CD8-positive, alpha-beta memory T cell (primary cell): ENCODE measurements around the gene TPRG1. TPM values are rescaled to one million over a fixed set of nuclear protein-coding genes. Genes with fewer than 3 reads are reported as not detected.

Experiments used
- CTCF ChIA-PET: fragments of 350-600 bp; sonication (Branson Sonifier 250); formaldehyde crosslinking; loops from one replicate; lab custom pipeline; 2021; ENCODE audit warnings: antibody characterized with exemption; lab: Charles Lee
- POLR2A ChIA-PET: fragments of 350-600 bp; sonication (Branson Sonifier 250); formaldehyde crosslinking; loops from one replicate; lab custom pipeline; 2021; ENCODE audit warnings: antibody characterized with exemption; lab: Charles Lee
- DNase-seq, 5 donors: peaks; one replicate each; pipeline versions ENCODE4 v3.0.0 to v3.0.0-alpha.2; 2020 to 2022; ENCODE audit warnings: mixed read lengths in 1 of 5
- H3K27ac ChIP-seq: one replicate; pipeline ENCODE4 v1.7.0; 2013; ENCODE audit warnings: low read depth, mild to moderate bottlenecking, low read length, moderate library complexity
- H3K27me3 ChIP-seq: 2 replicates; pipeline ENCODE4 v1.7.0; 2013; ENCODE audit warnings: low read length, mild to moderate bottlenecking; ENCODE audit not compliant: insufficient read depth, poor library complexity, severe bottlenecking
- H3K36me3 ChIP-seq: 2 replicates; pipeline ENCODE4 v1.7.0; 2013; ENCODE audit warnings: mild to moderate bottlenecking, low read length, moderate library complexity; ENCODE audit not compliant: insufficient read depth
- H3K4me1 ChIP-seq: 2 replicates; pipeline ENCODE4 v1.7.0; 2013; ENCODE audit warnings: mild to moderate bottlenecking, low read length, moderate library complexity; ENCODE audit not compliant: insufficient read depth
- H3K4me3 ChIP-seq: 2 replicates; pipeline ENCODE4 v1.7.0; 2013; ENCODE audit warnings: mild to moderate bottlenecking, low read length
- H3K9me3 ChIP-seq: 2 replicates; pipeline ENCODE4 v1.7.0; 2013; ENCODE audit warnings: mild to moderate bottlenecking, low read length
- H3K27ac Mint-ChIP-seq, 8 donors: one replicate each; pipeline ENCODE4 v1.8.0; 2020 to 2021; ENCODE audit warnings: mixed read lengths in 8 of 8, mild to moderate bottlenecking in 6 of 8, inconsistent platforms in 3 of 8, moderate library complexity in 3 of 8
- H3K27me3 Mint-ChIP-seq, 2 donors: one replicate each; pipeline ENCODE4 v1.8.0; 2020 to 2021; ENCODE audit warnings: mixed read lengths in 2 of 2, mild to moderate bottlenecking in 1 of 2, moderate library complexity in 1 of 2
- H3K36me3 Mint-ChIP-seq, 3 donors: one replicate each; pipeline ENCODE4 v1.8.0; 2020 to 2021; ENCODE audit warnings: mixed read lengths in 3 of 3, inconsistent platforms in 1 of 3, mild to moderate bottlenecking in 1 of 3
- H3K4me1 Mint-ChIP-seq, 3 donors: one replicate each; pipeline ENCODE4 v1.8.0; 2020 to 2021; ENCODE audit warnings: mixed read lengths in 3 of 3, inconsistent platforms in 1 of 3, mild to moderate bottlenecking in 1 of 3
- H3K4me3 Mint-ChIP-seq, 7 donors: one replicate each; pipeline ENCODE4 v1.8.0; 2020 to 2021; ENCODE audit warnings: mixed read lengths in 7 of 7, mild to moderate bottlenecking in 6 of 7, moderate library complexity in 4 of 7, inconsistent platforms in 2 of 7
- H3K9me3 Mint-ChIP-seq, 5 donors: one replicate each; pipeline ENCODE4 v1.8.0; 2020 to 2022; ENCODE audit warnings: mixed read lengths in 5 of 5, mild to moderate bottlenecking in 3 of 5, moderate library complexity in 2 of 5, inconsistent platforms in 1 of 5
- polyA plus RNA-seq: library from polyadenylated mRNA; unstranded; fragments of 300-500 nt; fragmentation: Illumina TruSeq; gene quantifications from one replicate; pipeline ENCODE4 v1.2.3, GENCODE V29; 2021
- total RNA-seq, 2 experiments: library from RNA; stranded (reverse); gene quantifications; one replicate each; pipeline ENCODE4 v1.2.3, GENCODE V29; 2021

TPRG1 gene
- total and polyA plus RNA-seq, 3 experiments from 2014 or later, result 28.6 to 30.5 (median 29.6) TPM

DNA sequence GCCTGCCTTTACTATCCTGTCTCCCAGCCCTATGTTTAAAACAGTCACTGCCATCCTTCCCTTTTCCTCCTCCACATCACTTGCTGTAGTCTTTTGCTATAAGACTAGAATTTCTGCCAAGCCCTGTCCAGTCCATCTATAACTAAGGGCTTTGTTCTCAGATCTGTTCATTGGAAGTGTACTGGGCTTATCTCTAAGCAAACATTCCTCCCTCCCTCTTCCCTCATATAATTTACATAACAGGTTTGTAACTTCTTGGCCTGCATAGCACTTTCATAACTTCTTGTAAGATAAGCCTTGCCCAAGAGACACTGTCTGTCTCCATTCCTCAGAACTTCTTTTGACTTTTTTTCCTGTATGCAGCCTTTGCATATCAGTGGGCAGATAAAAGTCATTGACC is 16.7 kb downstream of the TPRG1 start:
- Histone ChIP-seq H3K4me1 (no peaks in the 10 kb centered on the region), H3K27ac (no peak overlapping the region), H3K4me3 (no peak overlapping the region), H3K9me3 (peaks cover 12% of the 10 kb centered on the region), H3K36me3 (no peaks in the 10 kb centered on the region), H3K27me3 (no peaks in the 10 kb centered on the region)
- ChIA-PET CTCF (no interaction called here), POLR2A (no interaction called here)
- Mint-ChIP-seq H3K27me3 (no peaks in the 10 kb centered on the region), H3K27ac (no peak overlapping the region), H3K4me1 (no peaks in the 10 kb centered on the region), H3K4me3 (no peak overlapping the region), H3K9me3 (peaks cover 26 to 33% (median 27%) of the 10 kb centered on the region in 5 donors), H3K36me3 (peaks cover 16 to 63% (median 52%) of the 10 kb centered on the region in 3 donors)
- no peak for DNase-seq

DNA sequence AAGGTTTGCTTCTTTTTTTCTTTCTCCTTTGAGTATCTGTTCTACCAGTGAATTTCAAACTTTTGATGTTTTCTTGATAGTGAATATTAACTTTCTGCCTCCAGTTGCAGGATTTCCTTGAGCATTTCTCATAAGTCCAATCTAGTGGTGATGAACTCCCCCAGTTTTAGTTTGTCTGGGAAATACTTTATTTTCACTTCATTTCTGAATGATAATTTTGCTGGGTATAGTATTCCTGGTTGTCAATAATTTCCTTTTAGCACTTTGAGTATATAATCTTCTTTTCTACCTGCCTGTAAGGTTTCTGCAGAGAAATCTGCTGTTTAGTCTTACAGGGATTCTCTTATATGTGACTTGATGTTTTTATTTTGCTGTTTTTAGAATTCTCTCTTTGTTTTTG is 21.0 kb downstream of the TPRG1 start:
- H3K4me3 Mint-ChIP-seq, result no peak overlapping the region
- no peaks in the 10 kb centered on the region for H3K27me3 Mint-ChIP-seq
- H3K9me3 Mint-ChIP-seq, result peaks cover 30 to 50% (median 45%) of the 10 kb centered on the region in 5 donors
- no peaks in the 10 kb centered on the region for H3K36me3 ChIP-seq
- peaks cover 21% of the 10 kb centered on the region for H3K9me3 ChIP-seq
- no peaks in the 10 kb centered on the region for H3K27me3 ChIP-seq
- peaks cover 23 to 65% (median 63%) of the 10 kb centered on the region in 3 donors for H3K36me3 Mint-ChIP-seq
- H3K4me1 Mint-ChIP-seq, result no peaks in the 10 kb centered on the region
- H3K4me3 ChIP-seq, result no peak overlapping the region
- POLR2A ChIA-PET, result no interaction called here
- no peak overlapping the region for H3K27ac ChIP-seq
- DNase-seq, result no peak
- CTCF ChIA-PET, result no interaction called here
- H3K27ac Mint-ChIP-seq, result no peak overlapping the region
- no peaks in the 10 kb centered on the region for H3K4me1 ChIP-seq

GRCh38 chr3:189195302-189195701 is 23.5 kb downstream of the TPRG1 start:
- ChIA-PET CTCF (interaction anchor here (1.1 to 1.5 kb wide), 2 partner anchors 10 to 1876 kb away, joined by 3 to 5 read pairs; no protein-coding TSS in a partner anchor), POLR2A (no interaction called here)
- Histone ChIP-seq H3K9me3 (peaks cover 21% of the 10 kb centered on the region), H3K27me3 (no peaks in the 10 kb centered on the region), H3K36me3 (no peaks in the 10 kb centered on the region), H3K27ac (no peak overlapping the region), H3K4me3 (no peak overlapping the region), H3K4me1 (no peaks in the 10 kb centered on the region)
- Mint-ChIP-seq H3K9me3 (peaks cover 29 to 51% (median 37%) of the 10 kb centered on the region in 5 donors), H3K36me3 (peaks cover 22 to 56% (median 55%) of the 10 kb centered on the region in 3 donors), H3K4me3 (no peak overlapping the region), H3K27ac (no peak overlapping the region), H3K27me3 (no peaks in the 10 kb centered on the region), H3K4me1 (no peaks in the 10 kb centered on the region)
- DNase-seq, result no peak

- Mint-ChIP-seq H3K27me3 (no peaks in the 10 kb centered on the region), H3K27ac (no peak overlapping the region), H3K36me3 (peaks cover 7 to 19% (median 16%) of the 10 kb centered on the region in 3 donors), H3K4me3 (no peak overlapping the region), H3K9me3 (peaks cover 0 to 9% (median 2%) of the 10 kb centered on the region in 5 donors), H3K4me1 (peaks cover 0 to 3% (median 0%) of the 10 kb centered on the region in 3 donors)
- no peak for DNase-seq
- Histone ChIP-seq H3K4me1 (no peaks in the 10 kb centered on the region), H3K9me3 (no peaks in the 10 kb centered on the region), H3K4me3 (no peak overlapping the region), H3K27me3 (no peaks in the 10 kb centered on the region), H3K36me3 (no peaks in the 10 kb centered on the region), H3K27ac (no peak overlapping the region)
- ChIA-PET CTCF (no interaction called here), POLR2A (no interaction called here)
Observed at GRCh38 chr3:189202106-189202505, 30.3 kb downstream of the TPRG1 start.

DNA sequence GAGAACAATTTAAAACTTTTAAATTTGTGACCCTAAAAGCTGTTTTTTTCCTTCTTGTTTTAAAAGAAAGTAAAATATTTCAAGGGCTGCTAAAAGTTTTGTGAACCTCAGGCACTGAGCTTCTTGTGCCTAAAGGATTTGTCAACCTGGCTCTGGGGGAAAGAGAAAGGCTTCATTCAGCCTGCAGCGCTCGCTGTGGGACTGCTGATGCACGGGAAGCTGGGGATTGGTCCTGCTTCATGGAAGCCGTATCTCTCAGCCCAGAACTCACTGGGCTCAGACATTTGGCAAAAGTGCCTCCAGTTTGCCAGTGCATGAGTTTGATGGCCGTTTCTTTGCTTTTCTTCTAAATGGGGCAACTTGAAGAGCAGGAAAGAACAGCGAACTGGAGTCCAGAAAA is 30.8 kb downstream of the TPRG1 start:
- CTCF ChIA-PET, result no interaction called here

GRCh38 chr3:189204167-189204866 is 32.5 kb downstream of the TPRG1 start:
- no peak overlapping the region for H3K27ac Mint-ChIP-seq
- Histone ChIP-seq H3K27me3 (no peaks in the 10 kb centered on the region), H3K4me3 (no peak overlapping the region), H3K9me3 (no peaks in the 10 kb centered on the region), H3K4me1 (no peaks in the 10 kb centered on the region), H3K27ac (no peak overlapping the region), H3K36me3 (no peaks in the 10 kb centered on the region)
- H3K9me3 Mint-ChIP-seq, result peaks cover 0 to 2% (median 0%) of the 10 kb centered on the region in 5 donors
- H3K4me3 Mint-ChIP-seq, result no peak overlapping the region
- no peak for DNase-seq
- H3K4me1 Mint-ChIP-seq, result peaks cover 0 to 3% (median 0%) of the 10 kb centered on the region in 3 donors
- H3K27me3 Mint-ChIP-seq, result peaks cover 0 to 3% of the 10 kb centered on the region in 2 donors
- ChIA-PET CTCF (no interaction called here), POLR2A (no interaction called here)
- H3K36me3 Mint-ChIP-seq, result peaks cover 6 to 26% (median 12%) of the 10 kb centered on the region in 3 donors

More for the DNA sequence above, 30.8 kb downstream of the TPRG1 start:
- H3K27ac Mint-ChIP-seq, result no peak overlapping the region
- peaks cover 0 to 3% (median 0%) of the 10 kb centered on the region in 3 donors for H3K4me1 Mint-ChIP-seq
- no peak overlapping the region for H3K4me3 Mint-ChIP-seq
- peaks cover 0 to 6% (median 0%) of the 10 kb centered on the region in 5 donors for H3K9me3 Mint-ChIP-seq
- DNase-seq, result no peak
- Histone ChIP-seq H3K27ac (no peak overlapping the region), H3K9me3 (no peaks in the 10 kb centered on the region), H3K4me1 (no peaks in the 10 kb centered on the region), H3K27me3 (no peaks in the 10 kb centered on the region), H3K36me3 (no peaks in the 10 kb centered on the region), H3K4me3 (no peak overlapping the region)
- H3K27me3 Mint-ChIP-seq, result no peaks in the 10 kb centered on the region
- POLR2A ChIA-PET, result no interaction called here
- peaks cover 4 to 19% (median 13%) of the 10 kb centered on the region in 3 donors for H3K36me3 Mint-ChIP-seq

DNA sequence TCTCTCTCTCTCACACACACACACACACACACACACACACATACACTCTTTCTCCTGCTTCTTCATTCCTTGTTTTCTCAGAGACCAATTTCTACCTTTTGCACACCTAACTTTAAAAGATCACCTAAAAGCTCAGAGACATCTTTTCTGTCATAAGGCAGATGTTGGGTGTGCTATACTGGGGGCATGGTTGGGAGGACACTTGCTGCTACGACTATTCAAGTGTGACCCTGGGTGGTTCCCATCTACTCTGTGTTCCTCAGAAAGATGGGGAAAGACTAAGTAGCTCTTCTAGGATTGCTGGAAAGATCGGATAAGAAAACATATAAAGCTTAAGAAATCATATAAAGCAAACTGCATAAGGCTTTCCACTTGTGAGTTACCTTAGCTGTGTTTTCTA is 33.2 kb downstream of the TPRG1 start:
- no peaks in the 10 kb centered on the region for H3K4me1 ChIP-seq
- peaks cover 0 to 3% (median 0%) of the 10 kb centered on the region in 3 donors for H3K4me1 Mint-ChIP-seq
- peaks cover 0 to 3% of the 10 kb centered on the region in 2 donors for H3K27me3 Mint-ChIP-seq
- CTCF ChIA-PET, result interaction anchor here (0.8 kb wide), 1 partner anchor 10 kb away, joined by 3 read pairs; no protein-coding TSS in a partner anchor
- DNase-seq, result no peak
- POLR2A ChIA-PET, result interaction anchor here (0.6 kb wide), 1 partner anchor 1557 kb away, joined by 3 read pairs; no protein-coding TSS in a partner anchor
- peaks cover 0 to 2% (median 0%) of the 10 kb centered on the region in 5 donors for H3K9me3 Mint-ChIP-seq
- peaks cover 9 to 31% (median 16%) of the 10 kb centered on the region in 3 donors for H3K36me3 Mint-ChIP-seq
- H3K27ac Mint-ChIP-seq, result peak overlapping the region in 1 of 8 donors; percentile 86
- H3K4me3 Mint-ChIP-seq, result no peak overlapping the region
- H3K27ac ChIP-seq, result no peak overlapping the region
- H3K36me3 ChIP-seq, result no peaks in the 10 kb centered on the region
- no peaks in the 10 kb centered on the region for H3K27me3 ChIP-seq
- H3K9me3 ChIP-seq, result no peaks in the 10 kb centered on the region
- no peak overlapping the region for H3K4me3 ChIP-seq

- Histone ChIP-seq H3K27me3 (no peaks in the 10 kb centered on the region), H3K4me1 (no peaks in the 10 kb centered on the region), H3K27ac (no peak overlapping the region), H3K36me3 (no peaks in the 10 kb centered on the region), H3K9me3 (no peaks in the 10 kb centered on the region), H3K4me3 (no peak overlapping the region)
- no peak overlapping the region for H3K27ac Mint-ChIP-seq
- H3K9me3 Mint-ChIP-seq, result peaks cover 0 to 2% (median 0%) of the 10 kb centered on the region in 5 donors
- peaks cover 13 to 46% (median 18%) of the 10 kb centered on the region in 3 donors for H3K36me3 Mint-ChIP-seq
- H3K4me3 Mint-ChIP-seq, result no peak overlapping the region
- no peaks in the 10 kb centered on the region for H3K4me1 Mint-ChIP-seq
- ChIA-PET POLR2A (no interaction called here), CTCF (interaction anchor here (1.3 kb wide), 1 partner anchor 19 kb away, joined by 3 read pairs; no protein-coding TSS in a partner anchor)
- no peak for DNase-seq
- H3K27me3 Mint-ChIP-seq, result peaks cover 0 to 3% of the 10 kb centered on the region in 2 donors
Observed at GRCh38 chr3:189210251-189210770, 38.5 kb downstream of the TPRG1 start.
